Neutrophil (primary cell): ENCODE measurements around the gene DSG2.

Experiments
- H3K27ac ChIP-seq: fragments of 200-600 bp; sonication (generic); 2 replicates; pipeline ENCODE4 v1.5.1; 2016; ENCODE audit warnings: mild to moderate bottlenecking, moderate library complexity
- H3K27me3 ChIP-seq: fragments of 200-600 bp; sonication (generic); 2 replicates; pipeline ENCODE4 v1.6.0; 2016; ENCODE audit warnings: mild to moderate bottlenecking
- H3K36me3 ChIP-seq: fragments of 200-600 bp; sonication (generic); 2 replicates; pipeline ENCODE4 v1.5.1; 2017
- H3K4me1 ChIP-seq, 2 experiments: fragments of 200-600 bp in 1 of 2; sonication (generic) in 1 of 2; 1 replicate in 1 of 2; 2 replicates in 1 of 2; pipeline versions ENCODE4 v1.5.1 to v1.6.1; 2013 to 2016; ENCODE audit warnings: low read depth in 1 of 2, low read length in 1 of 2, mild to moderate bottlenecking in 1 of 2, moderate library complexity in 1 of 2; ENCODE audit not compliant: control insufficient read depth in 1 of 2, insufficient read depth in 1 of 2
- H3K4me3 ChIP-seq, 2 experiments: fragments of 200-600 bp in 1 of 2; sonication (generic) in 1 of 2; 1 replicate in 1 of 2; 2 replicates in 1 of 2; pipeline ENCODE4 v1.5.1; 2013 to 2016; ENCODE audit warnings: low read depth in 1 of 2, low read length in 1 of 2, mild to moderate bottlenecking in 1 of 2, moderate library complexity in 1 of 2
- H3K9me3 ChIP-seq: fragments of 200-600 bp; sonication (generic); 2 replicates; pipeline ENCODE4 v1.5.1; 2016
- CTCF ChIP-seq: fragments of 200-600 bp; sonication (generic); IDR thresholded peaks from 2 replicates; pipeline ENCODE4 v1.5.1; 2016; ENCODE audit warnings: antibody characterized with exemption

The DSG2 gene

GRCh38 chr18:31595121-31595771 lies 97.3 kb downstream of the DSG2 start:
- H3K4me3 ChIP-seq, result no peak overlapping the region
- H3K27me3 ChIP-seq, result no peaks in the 10 kb centered on the region
- H3K36me3 ChIP-seq, result no peaks in the 10 kb centered on the region
- no peaks in the 10 kb centered on the region for H3K9me3 ChIP-seq
- H3K27ac ChIP-seq, result no peak overlapping the region
- TF ChIP-seq CTCF, result no peak
- no peaks in the 10 kb centered on the region for H3K4me1 ChIP-seq

DNA sequence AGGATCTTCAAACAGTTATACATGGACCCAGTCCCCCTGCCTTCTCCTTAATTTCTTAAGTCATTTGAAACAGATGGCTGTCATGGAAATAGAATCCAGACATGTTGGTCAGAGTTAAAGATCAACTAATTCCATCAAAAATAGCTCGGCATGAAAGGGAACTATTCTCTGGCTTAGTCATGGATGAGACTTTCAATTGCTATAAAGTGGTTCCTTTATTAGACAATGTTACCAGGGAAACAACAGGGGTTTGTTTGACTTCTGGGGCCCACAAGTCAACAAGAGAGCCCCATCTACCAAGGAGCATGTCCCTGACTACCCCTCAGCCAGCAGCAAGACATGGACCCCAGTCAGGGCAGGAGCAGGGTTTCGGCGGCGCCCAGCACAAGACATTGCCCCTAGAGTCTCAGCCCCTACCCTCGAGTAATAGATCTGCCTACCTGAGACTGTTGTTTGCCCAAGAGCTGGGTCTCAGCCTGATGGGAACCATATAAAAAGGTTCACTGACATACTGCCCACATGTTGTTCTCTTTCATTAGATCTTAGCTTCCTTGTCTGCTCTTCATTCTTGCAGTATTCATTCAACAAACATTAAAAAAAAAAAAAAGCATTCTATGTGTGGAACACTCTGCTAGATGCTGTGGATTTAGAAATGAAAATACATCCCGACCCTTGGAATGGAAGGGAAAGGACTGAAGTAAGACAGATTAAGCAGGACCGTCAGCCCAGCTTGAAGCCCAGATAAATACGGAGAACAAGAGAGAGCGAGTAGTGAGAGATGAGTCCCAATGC lies 98.3 kb downstream of the DSG2 start:
- H3K27me3 ChIP-seq, result no peaks in the 10 kb centered on the region
- TF ChIP-seq CTCF, result no peak
- H3K36me3 ChIP-seq, result no peaks in the 10 kb centered on the region
- H3K4me3 ChIP-seq, result no peak overlapping the region
- no peaks in the 10 kb centered on the region for H3K4me1 ChIP-seq
- H3K9me3 ChIP-seq, result no peaks in the 10 kb centered on the region
- H3K27ac ChIP-seq, result no peak overlapping the region

GRCh38 chr18:31598021-31598805 lies 100.2 kb downstream of the DSG2 start:
- Histone ChIP-seq H3K9me3 (no peaks in the 10 kb centered on the region), H3K27ac (no peak overlapping the region), H3K4me3 (no peak overlapping the region)

More at GRCh38 chr18:31598021-31598805, 100.2 kb downstream of the DSG2 start:
- H3K36me3 ChIP-seq, result no peaks in the 10 kb centered on the region
- no peak for TF ChIP-seq CTCF
- H3K27me3 ChIP-seq, result no peaks in the 10 kb centered on the region
- H3K4me1 ChIP-seq, result no peaks in the 10 kb centered on the region
